ENCODE results near the gene GDPD3.

The GDPD3 gene

GRCh38 chr16:30060836-30061554 lies 52.3 kb downstream of the GDPD3 start:
- DNase-seq (ENCODE audit: low spot score), result no peak
- no peak for TF ChIP-seq CTCF (IDR thresholded peaks at IDR 0.05; ENCODE audit: extremely low read depth, insufficient read depth, missing control alignments)
- in situ Hi-C loops (cut with MboI; ENCODE audit: low pct_unique_long_range_greater_than_20kb, low sequenced_read_pairs, unreplicated experiment), result no loop called here

GRCh38 chr16:30060346-30060745 lies 53.0 kb downstream of the GDPD3 start:
- no peak for DNase-seq (ENCODE audit: low spot score)
- in situ Hi-C loops (cut with MboI; ENCODE audit: low pct_unique_long_range_greater_than_20kb, low sequenced_read_pairs, unreplicated experiment), result no loop called here
- TF ChIP-seq CTCF (IDR thresholded peaks at IDR 0.05; ENCODE audit: extremely low read depth, insufficient read depth, missing control alignments), result no peak

- in situ Hi-C loops (cut with MboI; ENCODE audit: low pct_unique_long_range_greater_than_20kb, low sequenced_read_pairs, unreplicated experiment), result no loop called here
- TF ChIP-seq CTCF (IDR thresholded peaks at IDR 0.05; ENCODE audit: extremely low read depth, insufficient read depth, missing control alignments), result peak; percentile 79
- peak; percentile 66 for DNase-seq (ENCODE audit: low spot score)
These were observed 58.3 kb downstream of the GDPD3 start for GRCh38 chr16:30054959-30055553.

Data from GM13977 (cell line).